ENCODE results near the gene TPI1. TPM values are rescaled to one million over a fixed set of nuclear protein-coding genes. Genes with fewer than 3 reads are reported as not detected.

The TPI1 gene
- total and polyA plus RNA-seq, 2 experiments from 2014 or later: 571 to 891 TPM

- Histone ChIP-seq H3K9me2 (replicated peaks; ENCODE audit: insufficient read depth) (no peaks in the 10 kb centered on the region), H2AFZ (no peak overlapping the region), H3K79me2 (no peaks in the 10 kb centered on the region), H3K4me1 (ENCODE audit: insufficient read depth) (peaks cover 11% of the 10 kb centered on the region), H3K4me2 (no peak overlapping the region), H3K9me3 (ENCODE audit: low read depth) (no peaks in the 10 kb centered on the region), H3K36me3 (replicated peaks; ENCODE audit: insufficient read depth, low read depth) (no peaks in the 10 kb centered on the region), H4K20me1 (ENCODE audit: insufficient read depth, poor library complexity, severe bottlenecking) (no peaks in the 10 kb centered on the region), H3K27ac (no peak overlapping the region), H3K4me3 (no peak overlapping the region), H3K27me3 (peaks cover 15% of the 10 kb centered on the region)
- TF ChIP-seq EZH2phosphoT487 (IDR thresholded peaks at IDR 0.05; ENCODE audit: low read depth, severe bottlenecking, unreplicated experiment): no peak
- no peak for TF ChIP-seq EZH2 (IDR thresholded peaks at IDR 0.05; ENCODE audit: borderline replicate concordance)
- TF ChIP-seq CTCF (IDR thresholded peaks at IDR 0.05; ENCODE audit: poor library complexity): no peak
- 84% methylated on average over 11 of the region's 14 CpGs for WGBS (ENCODE audit: low lambda C conversion rate, missing lambda C conversion rate)
- no peak for DNase-seq (ENCODE audit: low spot score)
These were observed 50.3 kb downstream of the TPI1 start for GRCh38 chr12:6917491-6918231.

GRCh38 chr12:6919588-6919987 lies 52.3 kb downstream of the TPI1 start:
- Histone ChIP-seq H2AFZ (no peak overlapping the region), H3K9me3 (ENCODE audit: low read depth) (no peaks in the 10 kb centered on the region)
- TF ChIP-seq EZH2phosphoT487 (IDR thresholded peaks at IDR 0.05; ENCODE audit: low read depth, severe bottlenecking, unreplicated experiment): no peak
- no peak for TF ChIP-seq CTCF (IDR thresholded peaks at IDR 0.05; ENCODE audit: poor library complexity)
- no peak for TF ChIP-seq EZH2 (IDR thresholded peaks at IDR 0.05; ENCODE audit: borderline replicate concordance)

More at GRCh38 chr12:6919588-6919987, 52.3 kb downstream of the TPI1 start:
- Histone ChIP-seq H3K36me3 (replicated peaks; ENCODE audit: insufficient read depth, low read depth) (no peaks in the 10 kb centered on the region), H3K9me2 (replicated peaks; ENCODE audit: insufficient read depth) (no peaks in the 10 kb centered on the region), H3K27ac (no peak overlapping the region), H4K20me1 (ENCODE audit: insufficient read depth, poor library complexity, severe bottlenecking) (no peaks in the 10 kb centered on the region), H3K4me1 (ENCODE audit: insufficient read depth) (peaks cover 7% of the 10 kb centered on the region), H3K27me3 (peaks cover 4% of the 10 kb centered on the region), H3K4me2 (no peak overlapping the region), H3K4me3 (no peak overlapping the region), H3K79me2 (no peaks in the 10 kb centered on the region)
- no peak for DNase-seq (ENCODE audit: low spot score)
- 78% methylated on average over 7 of the region's 7 CpGs for WGBS (ENCODE audit: low lambda C conversion rate, missing lambda C conversion rate)

Other genes with a start within 250 kb of the TPI1 start
- gene LPAR5, start 231.6 kb upstream of the TPI1 start, total RNA-seq: 0.60 and 1.0 TPM in 2 replicates
- 0.34 and 2.0 TPM in 2 replicates for gene LPAR5, start 231.6 kb upstream of the TPI1 start, polyA plus RNA-seq
- 0.20 and 0.68 TPM in 2 replicates for gene ACRBP, start 220.1 kb upstream of the TPI1 start, total RNA-seq
- 0.62 and 1.8 TPM in 2 replicates for gene ACRBP, start 220.1 kb upstream of the TPI1 start, polyA plus RNA-seq
- 35.7 and 39.7 TPM in 2 replicates for gene ING4, start 204.4 kb upstream of the TPI1 start, total RNA-seq
- 38.9 and 42.9 TPM in 2 replicates for gene ING4, start 204.4 kb upstream of the TPI1 start, polyA plus RNA-seq
- 33.8 and 34.5 TPM in 2 replicates for gene ZNF384, start 178.2 kb upstream of the TPI1 start, total RNA-seq
- gene ZNF384, start 178.2 kb upstream of the TPI1 start, polyA plus RNA-seq: 35.8 and 41.8 TPM in 2 replicates
- 0.16 and 0.17 TPM in 2 replicates for gene PIANP, start 166.7 kb upstream of the TPI1 start, total RNA-seq
- 0.95 and 1.0 TPM in 2 replicates for gene PIANP, start 166.7 kb upstream of the TPI1 start, polyA plus RNA-seq
- 46.9 and 56.7 TPM in 2 replicates for gene COPS7A, start 143.5 kb upstream of the TPI1 start, total RNA-seq
- gene COPS7A, start 143.5 kb upstream of the TPI1 start, polyA plus RNA-seq: 65.2 and 73.6 TPM in 2 replicates
- gene MLF2, start 114.4 kb upstream of the TPI1 start, total RNA-seq: 210 and 241 TPM in 2 replicates
- gene MLF2, start 114.4 kb upstream of the TPI1 start, polyA plus RNA-seq: 508 and 535 TPM in 2 replicates
- gene PTMS, start 101.2 kb upstream of the TPI1 start, total RNA-seq: 179 and 180 TPM in 2 replicates
- 282 and 315 TPM in 2 replicates for gene PTMS, start 101.2 kb upstream of the TPI1 start, polyA plus RNA-seq
- 0.52 and 0.70 TPM in 2 replicates for gene LAG3, start 95.0 kb upstream of the TPI1 start, total RNA-seq
- 0.91 and 1.2 TPM in 2 replicates for gene LAG3, start 95.0 kb upstream of the TPI1 start, polyA plus RNA-seq
- gene CD4, start 78.0 kb upstream of the TPI1 start, total RNA-seq: 2.4 and 2.7 TPM in 2 replicates
- 2.7 and 6.4 TPM in 2 replicates for gene CD4, start 78.0 kb upstream of the TPI1 start, polyA plus RNA-seq
- 1.2 and 2.3 TPM in 2 replicates for gene GPR162, start 45.7 kb upstream of the TPI1 start, total RNA-seq
- gene GPR162, start 45.7 kb upstream of the TPI1 start, polyA plus RNA-seq: 2.3 and 6.2 TPM in 2 replicates
- 19.6 and 38.1 TPM in 2 replicates for gene P3H3, start 39.1 kb upstream of the TPI1 start, total RNA-seq
- 38.6 and 47.3 TPM in 2 replicates for gene P3H3, start 39.1 kb upstream of the TPI1 start, polyA plus RNA-seq
- gene GNB3, start 26.6 kb upstream of the TPI1 start, total RNA-seq: 1.6 and 2.6 TPM in 2 replicates
- gene GNB3, start 26.6 kb upstream of the TPI1 start, polyA plus RNA-seq: 10.2 and 19.1 TPM in 2 replicates
- 7.5 and 8.5 TPM in 2 replicates for gene CDCA3, start 16.2 kb upstream of the TPI1 start, total RNA-seq
- gene CDCA3, start 16.2 kb upstream of the TPI1 start, polyA plus RNA-seq: 18.2 and 20.6 TPM in 2 replicates
- 60.5 and 61.6 TPM in 2 replicates for gene USP5, start 15.4 kb upstream of the TPI1 start, total RNA-seq
- gene USP5, start 15.4 kb upstream of the TPI1 start, polyA plus RNA-seq: 73.7 and 78.9 TPM in 2 replicates
- gene SPSB2, start 5.8 kb downstream of the TPI1 start, total RNA-seq: 10.8 and 14.1 TPM in 2 replicates
- 11.0 and 13.8 TPM in 2 replicates for gene SPSB2, start 5.8 kb downstream of the TPI1 start, polyA plus RNA-seq
- gene LRRC23, start 37.3 kb downstream of the TPI1 start, total RNA-seq: 8.2 and 9.3 TPM in 2 replicates
- 9.9 and 12.9 TPM in 2 replicates for gene LRRC23, start 37.3 kb downstream of the TPI1 start, polyA plus RNA-seq
- 11.1 and 11.8 TPM in 2 replicates for gene ENO2, start 47.0 kb downstream of the TPI1 start, total RNA-seq
- 14.2 and 18.8 TPM in 2 replicates for gene ENO2, start 47.0 kb downstream of the TPI1 start, polyA plus RNA-seq
- gene ATN1, start 60.4 kb downstream of the TPI1 start, total RNA-seq: 11.1 and 15.8 TPM in 2 replicates
- 32.7 and 43.7 TPM in 2 replicates for gene ATN1, start 60.4 kb downstream of the TPI1 start, polyA plus RNA-seq
- not detected in 2 replicates for gene RNU7-1, start 76.3 kb downstream of the TPI1 start, total RNA-seq
- gene RNU7-1, start 76.3 kb downstream of the TPI1 start, polyA plus RNA-seq: not detected in 2 replicates
- gene C12orf57, start 76.5 kb downstream of the TPI1 start, total RNA-seq: 219 and 289 TPM in 2 replicates
- gene C12orf57, start 76.5 kb downstream of the TPI1 start, polyA plus RNA-seq: 217 and 219 TPM in 2 replicates
- gene PTPN6, start 83.8 kb downstream of the TPI1 start, total RNA-seq: 14.5 and 17.2 TPM in 2 replicates
- 20.8 and 25.4 TPM in 2 replicates for gene PTPN6, start 83.8 kb downstream of the TPI1 start, polyA plus RNA-seq
- gene PHB2, start 103.1 kb downstream of the TPI1 start, total RNA-seq: 186 and 197 TPM in 2 replicates
- gene PHB2, start 103.1 kb downstream of the TPI1 start, polyA plus RNA-seq: 142 and 143 TPM in 2 replicates
- gene EMG1, start 103.4 kb downstream of the TPI1 start, total RNA-seq: 24.3 and 26.8 TPM in 2 replicates
- gene EMG1, start 103.4 kb downstream of the TPI1 start, polyA plus RNA-seq: 50.3 and 51.8 TPM in 2 replicates
- gene LPCAT3, start 150.9 kb downstream of the TPI1 start, total RNA-seq: 76.9 and 78.6 TPM in 2 replicates
- gene LPCAT3, start 150.9 kb downstream of the TPI1 start, polyA plus RNA-seq: 118 and 119 TPM in 2 replicates
- 114 and 120 TPM in 2 replicates for gene C1S, start 193.2 kb downstream of the TPI1 start, total RNA-seq
- gene C1S, start 193.2 kb downstream of the TPI1 start, polyA plus RNA-seq: 130 and 143 TPM in 2 replicates
- gene C1R, start 224.9 kb downstream of the TPI1 start, total RNA-seq: 80.1 and 85.4 TPM in 2 replicates
- 89.6 and 95.1 TPM in 2 replicates for gene C1R, start 224.9 kb downstream of the TPI1 start, polyA plus RNA-seq
- gene C1RL, start 241.7 kb downstream of the TPI1 start, total RNA-seq: 60.0 and 64.5 TPM in 2 replicates
- gene C1RL, start 241.7 kb downstream of the TPI1 start, polyA plus RNA-seq: 26.4 and 35.5 TPM in 2 replicates

Data from hepatocyte (in vitro differentiated cells).